Hematopoietic multipotent progenitor cell treated with erythropoietin and hydrocortisone succinate and interleukin-3 and kit ligand, for 15 days (in vitro differentiated cells): ENCODE results near the gene CYLC1.

Source experiments
- DNase-seq: peaks from one replicate; pipeline ENCODE4 v3.0.0-alpha.2; 2015; ENCODE audit warnings: low spot score

The CYLC1 gene, protein sequence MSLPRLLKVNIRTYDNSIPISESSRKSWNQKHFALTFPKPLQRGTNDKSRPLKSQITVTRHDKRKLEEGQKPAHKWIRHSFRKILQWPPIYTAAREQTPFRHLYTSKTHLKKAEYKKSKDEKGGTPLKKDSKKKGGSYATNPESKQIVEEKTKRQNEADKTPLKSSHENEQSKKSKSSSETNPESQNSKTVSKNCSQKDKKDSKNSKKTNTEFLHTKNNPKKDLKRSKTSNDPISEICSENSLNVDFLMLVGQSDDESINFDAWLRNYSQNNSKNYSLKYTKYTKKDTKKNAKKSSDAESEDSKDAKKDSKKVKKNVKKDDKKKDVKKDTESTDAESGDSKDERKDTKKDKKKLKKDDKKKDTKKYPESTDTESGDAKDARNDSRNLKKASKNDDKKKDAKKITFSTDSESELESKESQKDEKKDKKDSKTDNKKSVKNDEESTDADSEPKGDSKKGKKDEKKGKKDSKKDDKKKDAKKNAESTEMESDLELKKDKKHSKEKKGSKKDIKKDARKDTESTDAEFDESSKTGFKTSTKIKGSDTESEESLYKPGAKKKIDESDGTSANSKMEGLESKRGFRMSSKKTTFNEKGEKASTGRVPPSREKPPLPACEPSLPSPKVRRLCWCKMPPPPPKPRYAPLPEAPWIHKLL

DNA sequence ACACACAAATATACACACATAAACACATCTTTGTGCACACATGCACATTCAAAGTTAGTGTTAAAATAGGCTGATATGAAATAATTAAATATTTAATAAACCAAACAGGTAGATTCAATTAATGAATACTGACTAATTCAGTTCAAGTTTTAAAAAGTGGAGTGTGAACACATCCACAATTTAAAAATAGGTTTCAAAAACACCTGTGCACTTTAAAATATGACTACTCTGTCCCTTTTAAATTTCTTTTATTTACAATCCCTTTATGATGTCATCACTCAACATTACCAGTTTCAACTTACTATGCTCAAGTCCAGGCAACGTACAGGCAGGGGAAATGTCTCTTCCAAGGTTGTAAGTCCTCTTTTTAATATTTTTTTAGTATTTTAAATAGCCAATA lies at the start of gene CYLC1:
CYLC1 (plus strand) TSS at position 301 of the 400 bp plus-strand sequence; CDS start at position 338, 37 bp downstream.
- DNase-seq = no peak

DNA sequence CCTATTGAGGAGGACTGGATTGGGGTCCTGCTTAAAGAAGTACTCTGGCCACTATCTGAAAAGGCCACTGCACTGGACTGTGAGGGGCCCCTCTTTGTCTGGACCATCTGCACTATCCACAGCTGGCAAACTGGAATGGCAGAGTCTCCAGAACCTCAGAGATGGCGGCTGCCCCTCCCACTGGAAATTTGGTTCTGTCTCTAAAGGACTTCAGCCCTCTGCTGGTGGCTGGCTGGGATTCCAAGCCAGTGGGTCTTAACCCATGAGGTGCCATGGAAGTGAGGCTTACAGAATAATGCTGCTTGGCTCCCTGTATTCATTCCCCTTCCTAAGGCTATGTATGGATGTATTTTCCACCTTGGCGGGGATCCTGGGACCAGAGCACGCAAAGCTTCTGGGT lies 41.6 kb upstream of the CYLC1 start:
- no peak for DNase-seq

DNA sequence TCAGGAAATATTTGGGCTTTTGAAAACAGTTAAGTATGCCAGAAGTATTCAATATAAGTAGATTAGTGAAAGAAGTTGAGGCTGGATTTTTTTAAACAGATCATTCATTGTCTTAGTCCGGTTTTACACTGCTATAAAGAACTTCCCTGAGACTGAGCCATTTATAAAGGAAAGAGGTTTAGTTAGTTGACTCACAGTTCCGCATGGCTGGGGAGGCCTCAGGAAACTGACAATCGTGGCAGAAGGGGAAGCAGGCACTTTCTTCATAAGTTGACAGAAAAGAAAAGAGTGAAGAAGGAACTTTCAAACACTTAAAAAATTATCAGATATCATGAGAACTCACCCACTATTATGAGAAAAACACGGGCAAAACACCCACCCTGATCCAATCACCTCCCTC lies 31.1 kb upstream of the CYLC1 start:
- DNase-seq = no peak

DNA sequence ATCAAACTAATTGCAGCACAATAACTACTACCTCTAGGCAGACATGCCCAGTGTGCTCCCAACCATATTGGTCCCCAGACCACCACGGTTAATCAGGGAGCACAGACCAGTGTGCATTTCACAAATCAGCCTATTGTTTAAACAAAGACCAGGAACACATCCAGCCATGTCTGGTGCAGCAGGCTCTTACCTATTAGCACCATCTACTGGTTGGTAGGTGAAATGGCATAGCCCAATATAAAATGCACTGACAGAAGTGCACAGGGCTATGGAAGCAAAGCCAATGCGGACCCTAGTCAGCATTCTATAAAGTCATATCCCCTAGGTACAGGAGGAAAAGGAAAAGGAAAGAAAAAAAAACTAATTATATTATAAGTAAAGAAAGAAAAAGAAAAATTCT lies 15.5 kb upstream of the CYLC1 start:
- no peak for DNase-seq

DNA sequence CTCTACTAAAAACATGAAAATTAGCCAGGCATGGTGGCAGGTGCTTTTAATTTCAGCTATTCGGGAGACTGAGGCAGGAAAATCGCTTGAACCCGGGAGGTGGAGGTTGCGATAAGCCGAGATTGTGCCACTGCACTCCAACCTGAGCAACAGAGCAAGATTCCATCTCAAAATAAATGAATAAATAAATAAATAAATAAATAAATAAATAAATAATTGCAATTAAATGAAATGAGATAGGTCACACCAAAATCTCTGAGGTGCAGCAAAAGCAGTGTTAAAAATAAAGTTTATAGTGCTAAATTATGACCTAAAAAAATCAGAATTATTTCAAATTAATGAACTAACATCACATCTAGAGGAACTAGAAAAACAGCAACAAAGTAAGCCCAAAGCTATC lies 13.6 kb upstream of the CYLC1 start:
- no peak for DNase-seq

DNA sequence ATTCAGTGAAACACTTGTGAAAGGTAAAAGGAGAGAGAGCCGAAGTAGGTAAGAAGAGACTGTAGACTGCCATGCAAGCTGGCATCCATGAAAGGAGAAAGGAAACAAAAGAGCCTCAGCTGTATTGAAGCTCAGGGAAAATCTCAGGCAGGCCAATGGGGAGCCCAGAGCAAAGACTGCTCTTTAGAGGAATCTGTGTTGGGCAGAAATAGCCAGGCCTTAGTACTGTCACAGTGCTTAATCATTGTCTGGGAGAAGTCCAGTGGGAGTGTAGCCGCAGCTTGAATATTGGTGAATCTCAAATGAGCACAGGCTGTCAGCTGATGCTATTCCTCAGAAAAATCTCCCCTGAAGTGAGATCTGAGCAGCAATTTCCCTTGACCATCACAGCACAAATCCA lies 27.6 kb downstream of the CYLC1 start:
- DNase-seq = no peak

DNA sequence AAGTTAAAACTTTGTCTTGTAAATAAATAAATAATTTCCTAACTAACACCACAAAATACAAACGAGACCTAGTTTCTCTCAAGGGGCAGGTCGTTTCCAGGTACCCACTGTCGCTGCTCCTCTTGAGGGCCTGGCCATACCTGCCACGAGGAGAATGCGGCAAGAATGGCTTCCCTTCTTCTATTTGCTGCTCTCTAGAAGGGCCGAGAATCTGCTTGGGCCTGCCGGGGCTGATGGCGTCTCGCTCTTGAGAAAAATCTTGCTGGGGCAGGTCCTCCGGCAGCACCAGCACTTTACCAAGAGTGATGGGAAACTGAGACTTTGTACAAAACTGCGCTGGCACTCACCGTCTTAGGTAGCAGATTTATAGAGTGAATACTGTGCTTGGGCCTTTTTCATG lies 31.5 kb downstream of the CYLC1 start:
- no peak for DNase-seq

DNA sequence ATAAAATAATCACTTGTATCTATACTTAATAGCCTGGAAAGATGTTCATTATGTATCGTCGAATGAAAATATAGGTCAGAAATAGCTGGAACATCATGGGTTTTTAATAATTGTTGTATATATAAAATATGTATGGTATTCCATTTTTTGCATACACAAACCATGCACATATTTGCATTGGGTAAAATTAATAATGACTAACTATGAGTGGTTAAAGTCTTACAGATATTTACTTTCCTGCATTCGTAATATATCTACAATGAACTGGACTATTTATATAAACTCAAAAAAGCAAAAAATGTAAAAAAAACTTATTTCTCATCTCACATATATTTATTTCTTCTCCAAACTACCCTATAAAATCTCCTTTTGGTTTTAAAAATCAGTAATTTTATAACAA lies 46.0 kb downstream of the CYLC1 start:
- DNase-seq = no peak

DNA sequence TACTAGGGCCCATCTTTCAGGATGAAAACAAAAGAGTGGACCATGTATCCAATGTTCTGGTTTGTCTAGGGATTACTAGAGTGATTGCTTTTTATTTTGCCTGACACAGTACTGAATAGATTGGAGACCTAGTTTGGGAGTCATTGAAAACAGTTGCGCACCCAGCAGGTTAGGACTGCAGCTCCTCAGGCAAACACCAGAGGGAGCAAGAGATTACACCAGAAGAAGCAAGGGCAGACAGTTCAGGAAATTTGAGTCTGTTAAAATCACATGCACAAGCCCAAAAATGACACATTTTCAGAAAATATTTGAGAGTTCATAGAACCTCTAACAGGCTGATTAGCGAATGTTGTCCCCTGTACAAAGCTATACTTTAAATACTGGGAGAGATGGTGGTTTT lies 55.6 kb downstream of the CYLC1 start:
- no peak for DNase-seq

DNA sequence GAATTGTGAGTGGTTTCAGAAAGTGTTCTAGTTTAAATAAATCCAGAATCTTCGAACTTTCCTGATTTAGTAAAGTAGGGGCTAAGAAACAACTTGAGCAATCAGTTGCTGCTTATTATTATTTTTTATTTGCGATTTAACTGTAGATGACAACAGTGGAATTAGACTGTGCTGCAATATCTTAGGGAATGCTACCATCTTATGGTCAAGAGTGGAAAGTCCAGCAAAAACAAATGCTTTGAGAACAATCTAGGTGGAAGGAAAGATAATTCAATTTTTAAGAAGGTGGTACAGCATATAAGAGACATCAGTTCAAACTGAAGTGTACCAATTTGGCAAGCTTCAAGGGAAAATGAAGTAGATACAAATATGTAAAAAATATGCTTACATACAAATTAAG lies 73.3 kb downstream of the CYLC1 start:
- DNase-seq = no peak
